ENCODE data around the gene OLFML1. TPM values are rescaled to one million over a fixed set of nuclear protein-coding genes. Genes with fewer than 3 reads are reported as not detected.

The OLFML1 gene
- total and polyA plus RNA-seq, 2 of the 13 experiments (the other 11 are each of a cell fraction or from before 2014, with no cell fraction given): 0.89 to 0.90 TPM

GRCh38 chr11:7532405-7533145 lies 47.3 kb downstream of the OLFML1 start:
- Histone ChIP-seq H3K27ac (ENCODE audit: extremely low read length, insufficient read depth, low read length) (no peak overlapping the region), H3K79me2 (ENCODE audit: insufficient read depth, low read length) (no peaks in the 10 kb centered on the region), H2AFZ (ENCODE audit: low read length) (no peak overlapping the region), H3K9me3 (ENCODE audit: low read length) (no peaks in the 10 kb centered on the region), H3K4me3 (replicated peaks in 1 of 3; ENCODE audit: insufficient read depth in 1 of 3, low read depth in 2 of 3, low read length in 3 of 3) (no peak overlapping the region), H3K36me3 (replicated peaks in 1 of 2; ENCODE audit: control insufficient read depth in 1 of 2, insufficient read depth in 2 of 2, low read length in 2 of 2) (no peaks in the 10 kb centered on the region; a peak in 1 of 5 replicates), H3K9ac (ENCODE audit: insufficient read depth, low read depth, low read length) (no peak overlapping the region), H3K4me1 (ENCODE audit: insufficient read depth, low read length) (0 out of 2 replicates have a peak, but pooled peaks cover 16% of the 10 kb centered on the region), H3K4me2 (ENCODE audit: low read depth, low read length) (no peak overlapping the region), H4K20me1 (ENCODE audit: insufficient read depth, low read length) (no peaks in the 10 kb centered on the region), H3K27me3 (ENCODE audit: control insufficient read depth in 1 of 2, insufficient read depth in 2 of 2, low read length in 2 of 2) (no peaks in the 10 kb centered on the region)
- FAIRE-seq: no peak
- BruUV-seq (replicated peaks): no TSS peak
- no peak for TF ChIP-seq ZGPAT (CRISPR knock-in tag; IDR thresholded peaks at IDR 0.05)
- no peak for TF ChIP-seq KLF9 (CRISPR knock-in tag; IDR thresholded peaks at IDR 0.05; ENCODE audit: low read depth)
- no peak for TF ChIP-seq IRX3 (CRISPR knock-in tag; IDR thresholded peaks at IDR 0.05; ENCODE audit: borderline replicate concordance, low read depth)
- TF ChIP-seq ZSCAN12 (CRISPR knock-in tag; IDR thresholded peaks at IDR 0.05): no peak
- no peak for TF ChIP-seq ZBTB4 (CRISPR knock-in tag; IDR thresholded peaks at IDR 0.05; ENCODE audit: borderline replicate concordance)
- no peak for TF ChIP-seq ZNF431 (CRISPR knock-in tag; IDR thresholded peaks at IDR 0.05; ENCODE audit: borderline replicate concordance, low read depth)
- no peak for TF ChIP-seq POLR2G (IDR thresholded peaks at IDR 0.05; ENCODE audit: low read depth, low read length)
- no peak for TF ChIP-seq RXRA (CRISPR knock-in tag; IDR thresholded peaks at IDR 0.05)
- TF ChIP-seq PRDM15 (CRISPR knock-in tag; IDR thresholded peaks at IDR 0.05): no peak
- TF ChIP-seq MLLT10 (CRISPR knock-in tag; IDR thresholded peaks at IDR 0.05): no peak
- no peak for TF ChIP-seq ATF5 (CRISPR knock-in tag; IDR thresholded peaks at IDR 0.05; ENCODE audit: low read depth)
- WGBS (ENCODE audit: low lambda C conversion rate): 96% methylated on average over 3 of the region's 8 CpGs
- intact Hi-C loops (cut with micrococcal nuclease; ENCODE audit: unreplicated experiment) (no loop called here), in situ Hi-C loops (cut with HindIII; ENCODE audit: extremely low pct_ligation_motif_present, low pct_unique_long_range_greater_than_20kb) (no loop called here)
- ChIA-PET POLR2A (interaction anchor here (1.9 kb wide), 1 partner anchor 17 kb away, joined by 5 read pairs; no protein-coding TSS in a partner anchor), CTCF (ENCODE audit: low intra/inter-chr PET ratio, low total read pairs) (no interaction called here)
- no peak for DNase-seq (ENCODE audit: low spot score)
- ATAC-seq: no peak

Measured in HepG2 (cell line).